Stimulated activated CD8-positive, alpha-beta memory T cell treated with anti-CD3 and anti-CD28 coated beads, Interleukin-4, amount 100 ng/mL, for 24 hours (primary cell): Measurements from ENCODE around the gene ELOVL1.
A peak's percentile ranks its signal among the peaks of the same experiment; 100 is the strongest.
"Not testable (repeated sequence)": the region's sequence is repeated elsewhere in the genome, so short reads cannot be mapped to it uniquely, and the experiment has no call there.

Source experiments
- DNase-seq: peaks from one replicate; pipeline ENCODE4 v3.0.0-alpha.2; 2020; ENCODE audit warnings: low read depth

The ELOVL1 gene

DNA sequence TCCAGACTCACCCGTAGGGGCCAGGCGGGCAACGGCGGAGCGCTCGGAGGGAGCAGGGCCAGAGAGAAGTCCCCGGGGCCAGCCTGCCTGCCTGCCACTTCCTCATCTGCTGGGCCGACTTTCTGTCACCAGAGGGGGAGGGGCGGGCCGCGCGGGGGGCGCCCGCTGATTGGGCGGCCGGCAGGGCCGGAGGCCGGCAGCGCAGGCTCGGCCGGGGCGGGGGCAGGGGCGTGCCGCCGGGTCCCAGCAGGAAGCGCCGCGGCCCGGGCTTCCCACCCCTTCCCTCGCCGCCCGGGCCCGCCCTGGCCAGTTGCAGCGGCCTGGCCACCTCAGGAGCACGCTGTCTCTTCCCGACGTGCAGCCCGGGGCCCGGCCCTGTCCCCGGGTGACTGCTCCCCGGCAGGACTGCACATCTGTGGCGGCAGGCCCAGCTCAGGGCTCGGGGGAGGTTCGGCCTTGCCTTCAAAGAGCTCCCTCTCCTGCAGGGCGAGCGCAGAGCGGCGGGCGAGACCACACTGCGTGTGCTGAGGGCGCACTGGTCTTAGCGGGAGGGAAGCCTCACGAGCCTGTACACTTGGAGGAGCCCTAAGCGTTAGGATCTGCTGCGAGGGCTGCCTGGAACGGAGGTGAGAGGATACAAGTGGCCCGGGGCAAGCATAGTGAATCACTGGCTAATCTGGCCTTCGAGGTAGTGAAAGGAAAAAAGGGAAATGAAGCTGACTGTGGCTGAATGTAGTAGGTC is at the start of gene ELOVL1:
Gene ELOVL1 (minus strand): TSS at position 108 of the 742 bp plus-strand sequence. CDS start 2,402 bp downstream, outside the sequence.
- peak; percentile 88 for DNase-seq

DNA sequence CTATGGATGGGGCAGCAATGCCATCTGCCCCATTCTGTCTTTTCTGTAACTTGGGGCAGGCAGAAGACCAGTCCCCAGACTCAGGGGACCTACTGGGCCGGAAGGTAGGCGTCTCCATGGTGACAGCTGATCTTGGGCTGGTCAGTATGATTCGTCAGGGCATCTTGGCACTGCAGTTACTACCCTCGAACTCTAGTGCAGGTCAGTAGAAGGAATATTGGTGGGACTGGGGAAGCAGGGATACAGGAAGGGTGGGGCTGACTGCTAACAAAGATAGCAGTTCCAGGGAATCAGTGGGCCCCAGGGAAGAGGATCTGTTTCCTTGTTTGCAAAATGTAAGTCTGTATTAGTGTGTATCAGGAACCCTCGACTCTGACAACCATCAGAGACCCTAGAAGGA is 48.1 kb upstream of the ELOVL1 start:
- no peak for DNase-seq

DNA sequence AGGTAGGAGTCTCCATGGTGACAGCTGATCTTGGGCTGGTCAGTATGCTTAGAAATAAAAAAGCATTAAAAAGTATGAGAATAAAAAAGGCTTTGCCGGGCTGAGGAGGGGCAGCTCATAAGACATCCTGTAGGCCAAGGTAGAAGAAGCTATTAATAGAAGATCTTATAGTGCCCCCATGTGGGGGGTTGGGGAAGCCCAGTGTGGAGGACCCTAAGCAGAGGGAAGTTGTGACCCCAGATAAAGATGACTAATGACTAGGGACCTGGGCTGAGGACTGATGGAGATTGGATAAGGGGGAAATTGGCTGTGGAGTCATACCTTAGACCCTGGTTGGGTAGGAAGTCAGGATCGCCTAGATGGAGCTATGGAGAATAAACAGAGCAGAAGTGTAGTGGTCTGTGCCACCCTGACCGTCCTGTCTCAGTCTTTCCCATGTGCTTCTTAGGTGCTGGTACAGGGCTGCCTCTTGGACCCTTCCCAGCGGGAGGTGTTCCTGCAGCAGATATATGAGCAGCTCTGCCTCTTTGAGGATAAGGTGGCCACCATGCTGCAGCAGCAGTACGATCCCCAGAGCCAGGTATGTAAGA is 46.9 kb upstream of the ELOVL1 start:
- DNase-seq, result peak; percentile 46

DNA sequence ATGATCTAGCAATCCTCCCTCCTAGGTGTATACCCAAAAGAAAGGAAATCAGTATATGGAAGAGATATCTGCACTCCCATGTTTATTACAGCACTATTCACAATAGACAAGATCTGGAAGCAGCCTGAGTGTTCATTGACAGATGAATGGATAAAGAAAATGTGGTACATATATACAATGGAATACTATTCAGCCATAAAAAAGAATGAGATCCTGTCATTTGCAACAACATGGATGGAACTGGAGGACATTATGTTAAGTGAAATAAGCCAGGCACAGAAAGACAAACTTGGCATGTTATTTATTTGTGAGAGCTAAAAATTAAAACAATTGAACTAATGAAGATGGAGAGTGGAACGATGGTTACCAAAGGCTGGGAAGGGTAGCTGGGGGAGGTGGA is 45.6 kb upstream of the ELOVL1 start:
- DNase-seq, result not testable (repeated sequence)

DNA sequence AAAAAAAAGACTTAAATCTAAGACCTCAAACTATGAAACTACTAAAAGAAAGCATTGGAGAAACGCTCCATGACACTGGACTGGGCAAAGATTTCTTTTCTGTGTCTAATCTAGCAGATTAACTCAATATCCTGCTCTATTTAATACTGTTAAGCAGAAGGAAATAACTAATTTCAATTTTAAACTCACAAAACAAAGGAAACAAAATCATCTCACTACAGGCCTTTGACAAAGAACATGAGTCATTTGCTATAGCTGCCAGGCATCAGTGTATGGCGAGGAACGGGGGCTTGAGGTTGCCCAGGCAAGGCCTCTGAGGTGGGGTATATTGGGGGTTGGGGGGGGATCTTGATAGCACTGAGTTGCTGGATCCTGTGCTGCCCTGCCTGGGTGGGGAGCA is 42.8 kb upstream of the ELOVL1 start:
- DNase-seq, result no peak

DNA sequence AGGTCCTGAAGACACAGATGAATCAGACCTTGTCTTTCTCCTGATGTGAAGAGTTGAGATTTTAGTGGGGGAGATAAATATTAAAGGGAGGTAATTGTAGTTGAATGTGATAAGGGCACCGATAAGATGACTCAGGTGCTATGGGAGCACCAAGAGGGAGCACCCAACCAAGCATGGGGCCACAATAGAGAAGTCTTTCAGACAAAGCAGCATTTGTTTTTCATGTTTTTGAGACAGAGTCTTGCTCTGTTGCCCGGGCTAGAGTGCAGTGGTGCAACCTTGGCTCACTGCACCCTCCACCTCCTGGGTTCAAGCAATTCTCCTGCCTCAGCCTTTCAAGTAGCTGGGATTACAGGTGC is 38.0 kb upstream of the ELOVL1 start:
- DNase-seq, result no peak

DNA sequence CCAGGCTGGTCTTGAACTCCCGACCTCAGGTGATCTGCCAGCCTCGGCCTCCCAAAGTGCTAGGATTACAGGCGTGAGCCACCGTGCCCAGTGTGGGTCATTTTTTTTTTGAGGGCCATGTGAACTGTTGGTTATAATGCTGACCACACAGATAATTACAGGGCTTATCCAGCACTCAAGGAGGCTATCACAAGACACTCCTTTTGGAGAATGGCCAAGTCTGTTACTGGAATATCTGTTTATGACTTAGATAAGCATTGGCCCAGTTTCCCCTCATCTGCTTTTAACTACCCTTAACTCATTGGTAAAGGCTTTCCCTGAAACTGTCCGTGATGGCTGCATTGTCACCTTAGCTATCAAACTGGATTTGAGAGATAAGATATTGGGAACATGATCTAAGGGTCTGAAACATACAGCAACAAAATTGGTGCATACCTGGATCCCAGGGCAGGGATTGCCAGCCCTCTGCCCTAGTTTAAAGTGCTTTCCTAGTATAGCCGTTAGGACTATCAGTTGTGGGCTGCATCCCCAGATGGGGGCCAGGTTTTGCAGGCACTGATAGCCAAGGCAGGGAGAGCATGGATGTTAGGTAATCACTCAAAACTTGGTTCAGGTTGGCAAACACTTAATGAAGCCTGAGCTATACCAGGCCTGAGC is 37.5 kb upstream of the ELOVL1 start:
- DNase-seq, result no peak

DNA sequence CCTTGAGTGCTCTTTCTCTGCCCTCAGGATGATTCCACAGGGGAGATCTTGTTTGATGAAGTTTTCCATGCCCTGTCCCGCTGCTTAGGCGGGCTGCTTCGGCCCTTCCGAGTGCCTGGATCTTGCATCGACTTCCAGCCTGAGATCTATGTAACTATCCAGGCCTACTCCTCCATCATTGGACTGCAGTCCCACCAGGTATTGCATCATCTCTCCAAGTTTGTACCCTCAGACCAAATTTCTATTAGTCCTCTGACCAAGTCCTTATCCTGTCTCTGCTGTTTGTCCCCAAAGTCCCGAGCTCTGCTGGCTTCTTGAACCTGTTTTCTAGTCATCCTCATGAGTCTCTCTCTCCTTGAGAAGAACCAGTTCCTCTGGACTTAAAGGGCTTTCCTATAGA is 36.5 kb upstream of the ELOVL1 start:
- DNase-seq, result no peak

DNA sequence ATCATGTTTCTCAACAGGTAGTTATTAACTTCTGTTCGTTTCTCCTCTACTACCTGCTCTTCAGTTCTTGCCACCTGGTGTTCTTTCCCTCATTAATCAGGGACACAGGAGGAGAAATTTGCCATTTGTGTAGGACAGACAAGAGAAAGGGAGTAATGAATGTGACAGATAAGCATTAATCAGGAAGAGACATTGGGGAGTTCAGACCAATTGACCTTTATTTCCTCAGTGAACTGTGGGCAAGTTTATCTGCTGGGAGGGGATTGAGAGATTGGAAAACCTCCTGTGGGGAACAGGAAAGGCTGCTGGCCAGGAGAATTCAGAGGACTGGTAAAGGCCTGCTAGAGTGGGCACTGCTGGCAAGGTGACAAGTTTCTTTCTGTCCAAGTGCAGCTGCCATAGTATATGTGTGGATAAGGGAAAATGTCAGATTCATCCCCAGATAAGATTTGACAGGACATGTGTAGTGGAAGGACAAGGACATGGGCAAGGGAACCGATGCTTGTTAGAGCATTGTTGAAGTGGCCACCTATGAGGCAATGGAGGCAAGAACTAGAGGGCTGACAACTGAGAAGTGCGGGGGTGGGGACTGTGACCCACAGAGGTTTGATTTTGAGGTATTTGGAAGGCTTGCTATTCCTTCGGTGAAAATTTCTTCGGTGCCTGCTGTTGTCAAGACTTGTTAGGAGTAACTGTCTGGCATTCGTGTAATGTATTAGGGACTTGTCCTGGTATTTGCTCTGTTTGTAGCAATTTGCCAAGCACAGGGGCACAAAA is 34.5 kb upstream of the ELOVL1 start:
- no peak for DNase-seq

DNA sequence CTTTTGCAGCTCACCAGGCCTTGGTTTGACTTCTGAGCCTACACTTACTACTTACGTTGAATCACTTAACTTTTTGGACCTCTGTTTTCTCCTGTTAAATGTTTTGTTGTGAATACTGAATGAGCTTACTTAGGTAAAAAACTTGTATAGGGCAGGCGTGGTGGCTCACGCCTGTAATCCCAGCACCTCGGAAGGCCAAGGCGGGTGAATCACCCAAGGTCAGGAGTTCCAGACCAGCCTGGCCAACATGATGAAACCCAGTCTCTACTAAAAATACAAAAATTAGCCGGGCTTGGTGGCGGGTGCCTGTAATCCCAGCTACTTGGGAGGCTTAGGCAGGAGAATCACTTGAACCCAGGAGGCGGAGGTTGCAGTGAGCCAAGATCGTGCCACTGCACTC is 32.6 kb upstream of the ELOVL1 start:
- DNase-seq, result not testable (repeated sequence)

DNA sequence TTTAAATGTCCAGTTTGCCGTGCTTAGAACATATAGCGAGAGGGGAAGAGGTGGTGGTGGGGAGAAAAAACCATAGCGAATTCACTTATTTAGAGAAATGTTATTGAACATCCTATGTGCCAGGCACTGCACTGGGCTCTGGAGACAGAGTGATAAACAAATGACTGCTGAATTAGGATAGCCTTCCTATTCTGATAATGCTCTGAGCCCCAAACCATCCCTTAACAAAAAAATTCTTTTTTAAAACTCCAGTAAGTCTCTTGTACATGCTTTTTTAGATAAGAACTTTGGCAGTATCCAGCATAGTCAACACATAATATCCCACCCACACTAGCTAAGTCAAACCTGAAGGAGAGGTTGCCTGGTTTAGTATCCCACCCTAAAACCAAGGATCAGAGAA is 30.4 kb upstream of the ELOVL1 start:
- no peak for DNase-seq

DNA sequence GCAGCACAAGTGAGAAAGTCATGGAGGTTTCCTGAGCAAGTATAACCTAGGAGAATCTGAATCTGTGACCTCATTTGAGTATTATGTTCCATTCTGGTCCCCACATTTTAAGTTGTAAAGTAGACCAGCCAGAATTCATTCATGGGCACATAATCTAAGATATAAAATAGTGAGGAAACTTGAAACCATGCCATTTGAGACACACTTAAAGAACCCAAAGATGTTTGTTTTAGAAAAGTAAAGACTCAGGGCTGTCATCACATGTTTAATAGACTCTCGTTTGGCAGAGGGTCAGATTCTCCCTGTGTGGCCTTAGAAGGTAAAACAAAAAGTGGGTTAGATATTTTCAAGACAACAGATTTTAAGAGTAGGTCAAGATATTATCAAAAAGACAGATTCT is 28.2 kb upstream of the ELOVL1 start:
- DNase-seq, result no peak

DNA sequence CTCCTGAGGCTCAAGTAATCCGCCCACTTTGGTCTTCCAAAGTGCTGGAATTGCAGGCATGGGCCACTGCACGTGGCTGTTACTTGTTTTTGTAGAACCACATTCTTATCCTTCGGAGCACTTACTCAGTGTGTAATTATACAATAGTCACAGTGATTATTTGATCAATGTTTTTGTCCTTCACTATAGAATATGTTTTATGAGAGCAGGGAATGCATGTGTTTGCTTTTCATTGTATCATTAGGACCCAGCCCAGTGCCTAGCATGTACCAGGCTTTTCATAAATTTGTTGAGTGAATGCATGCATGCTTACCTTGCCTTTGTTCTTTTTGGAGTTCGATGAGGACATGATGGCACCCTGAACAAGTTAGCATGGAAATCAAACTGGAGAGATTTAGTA is 27.7 kb upstream of the ELOVL1 start:
- no peak for DNase-seq

DNA sequence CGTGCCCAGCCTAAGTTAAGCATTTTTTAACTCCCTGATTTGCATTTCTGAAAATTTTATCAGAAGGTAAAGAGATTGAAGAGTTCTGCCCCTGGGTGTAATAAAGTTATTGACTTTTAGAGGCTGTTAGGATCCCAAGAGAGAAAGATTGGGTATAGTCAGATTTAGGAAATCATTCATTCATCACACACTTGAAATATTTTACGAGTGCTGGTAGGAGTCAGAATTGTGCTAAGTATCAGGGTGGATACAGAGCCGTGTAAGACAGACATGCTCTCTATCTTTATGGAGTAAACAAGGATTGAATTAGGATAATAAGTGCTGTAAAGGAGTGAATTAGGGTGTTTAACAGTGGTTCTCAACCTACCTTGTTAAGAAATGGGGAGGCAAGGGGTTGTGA is 24.9 kb upstream of the ELOVL1 start:
- DNase-seq, result no peak

DNA sequence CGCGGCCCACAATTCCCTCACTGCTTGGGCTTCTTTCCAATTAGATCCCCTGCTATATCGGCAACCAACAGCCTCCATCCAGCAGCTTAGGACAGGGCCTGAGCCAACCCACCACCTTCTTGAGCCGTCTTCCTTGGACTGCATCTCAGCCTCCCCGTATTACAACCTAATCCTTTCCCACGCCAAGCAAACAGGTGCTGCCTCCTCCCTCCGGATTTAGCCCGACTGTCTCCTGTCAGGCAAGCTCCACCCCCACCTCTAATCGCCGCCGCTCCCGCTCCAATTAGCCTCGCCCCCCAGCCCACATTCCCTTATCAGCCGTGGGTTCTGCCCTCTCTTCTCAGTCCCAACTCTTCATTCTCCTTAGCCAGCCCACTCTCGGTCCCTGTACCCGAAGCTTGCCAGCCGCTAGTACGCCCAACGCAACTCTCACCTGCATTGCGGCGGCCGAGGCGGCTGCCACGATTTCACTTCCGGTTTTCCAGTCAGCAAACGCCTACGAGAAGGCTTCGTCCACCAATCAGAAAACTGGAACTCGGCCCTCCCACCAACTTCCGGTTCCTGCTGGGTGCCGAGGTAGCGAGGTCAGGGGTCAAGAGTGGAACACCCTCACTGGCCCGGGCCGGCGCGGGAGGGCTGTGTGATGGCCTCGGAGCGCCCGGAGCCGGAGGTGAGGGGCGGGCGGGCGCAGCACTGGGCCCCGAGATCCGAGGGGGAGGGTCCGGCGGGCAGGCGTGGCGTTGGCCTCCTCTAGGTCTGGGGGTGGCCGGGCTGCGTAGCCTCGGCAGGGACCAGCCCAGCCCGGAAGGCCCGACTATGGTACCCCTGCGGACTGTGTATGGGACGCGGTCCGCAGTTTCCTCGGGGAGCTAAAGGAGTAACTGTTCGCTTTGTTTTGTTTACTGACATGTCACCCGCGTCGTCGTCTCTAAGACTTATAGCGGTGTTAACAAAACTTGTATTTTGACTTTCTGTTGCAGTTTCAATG is 21.8 kb upstream of the ELOVL1 start, which contains the start of the genes MED8 and SZT2:
Gene MED8 (minus strand): TSS at position 475 of the 988 bp plus-strand sequence. CDS start 36 bp downstream, at position 439.
Gene SZT2 (plus strand): TSS at position 574 of the 988 bp plus-strand sequence. CDS start 70 bp downstream, at position 644.
- DNase-seq, result peak; percentile 86

DNA sequence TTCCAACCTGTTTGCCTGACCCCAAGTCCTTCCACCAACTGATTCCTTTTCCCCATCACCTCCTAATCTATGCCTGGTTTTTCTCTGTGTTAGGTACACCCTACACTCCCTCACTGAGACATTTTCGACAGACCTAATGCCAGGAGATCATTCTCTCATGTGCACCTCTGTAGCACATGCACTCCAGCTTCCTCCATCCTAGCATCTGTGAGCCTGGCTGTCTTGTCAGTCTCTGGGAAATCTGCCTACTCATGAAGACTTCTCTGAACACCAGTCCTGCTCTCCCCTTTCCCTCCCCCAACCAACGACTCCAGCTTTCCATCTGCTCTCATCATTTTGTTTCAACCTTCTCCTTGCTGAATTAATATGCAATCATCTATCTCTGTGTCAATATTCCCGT is 20.8 kb upstream of the ELOVL1 start:
- no peak for DNase-seq

DNA sequence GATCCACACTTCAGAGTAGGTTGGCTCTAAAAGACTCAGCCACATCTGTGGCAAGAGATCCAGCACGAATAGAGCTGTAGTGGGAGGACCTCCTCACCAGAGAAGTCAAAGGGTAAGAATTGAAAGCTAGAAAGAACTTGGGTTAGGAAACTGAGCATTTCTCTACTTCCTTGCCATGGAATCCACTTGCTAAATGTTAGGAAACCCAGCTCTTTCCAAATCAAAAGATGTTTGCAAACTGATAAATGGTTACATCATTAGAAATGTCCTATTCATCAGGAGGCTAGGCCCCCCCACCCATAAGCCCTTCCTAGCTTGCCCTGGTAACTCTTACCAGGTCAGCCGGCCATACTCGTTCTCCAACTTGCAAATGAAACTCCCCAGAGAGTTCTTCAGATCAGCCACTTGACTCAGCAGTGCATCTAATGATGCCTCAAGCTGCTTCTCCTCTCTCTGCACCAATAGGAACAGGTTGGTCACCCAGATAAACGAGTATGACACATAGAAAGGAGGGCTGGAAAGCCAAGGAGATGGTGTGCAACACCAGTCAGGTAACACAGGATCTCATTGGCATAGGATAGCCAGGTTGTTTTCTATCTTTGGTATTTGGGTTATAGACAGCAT is 20.3 kb upstream of the ELOVL1 start:
- DNase-seq, result no peak

DNA sequence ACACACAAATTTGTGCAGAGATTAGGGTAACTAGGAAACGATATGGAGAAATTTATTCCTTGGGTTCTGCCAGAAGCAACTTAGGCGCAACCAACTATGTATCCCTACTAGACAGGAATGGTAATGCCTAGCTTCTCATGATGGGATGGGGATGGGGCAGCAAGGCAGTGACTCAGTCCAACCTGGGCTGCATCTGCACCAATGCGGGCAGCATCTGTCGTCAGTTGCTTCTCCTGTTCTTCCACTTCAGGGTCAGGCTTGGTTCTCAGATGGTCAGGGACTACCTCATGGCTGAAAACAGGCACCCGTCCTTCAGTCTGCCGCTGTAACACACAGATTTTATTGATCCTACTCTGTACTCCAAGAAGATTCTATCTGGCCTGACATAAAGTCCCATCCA is 18.9 kb upstream of the ELOVL1 start:
- DNase-seq, result no peak

DNA sequence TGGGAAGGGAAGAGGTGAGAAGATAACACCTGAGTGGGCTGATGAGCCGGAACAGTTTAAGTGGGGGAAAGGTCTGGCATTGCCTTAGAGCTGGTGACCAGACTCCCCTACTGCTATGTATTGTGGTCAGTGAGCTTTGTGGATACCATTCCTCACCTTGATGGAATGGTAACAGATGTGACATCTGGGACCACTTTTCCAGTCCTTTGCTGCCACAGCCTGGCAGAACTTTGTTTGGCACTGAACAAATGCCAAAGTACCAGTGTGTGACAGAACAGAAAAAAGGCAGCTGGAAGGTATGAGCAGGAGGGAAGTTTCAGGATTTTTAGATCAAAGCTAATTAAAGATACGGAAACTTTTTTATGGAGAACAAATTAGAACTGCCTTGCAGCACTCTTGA is 15.6 kb upstream of the ELOVL1 start:
- no peak for DNase-seq

DNA sequence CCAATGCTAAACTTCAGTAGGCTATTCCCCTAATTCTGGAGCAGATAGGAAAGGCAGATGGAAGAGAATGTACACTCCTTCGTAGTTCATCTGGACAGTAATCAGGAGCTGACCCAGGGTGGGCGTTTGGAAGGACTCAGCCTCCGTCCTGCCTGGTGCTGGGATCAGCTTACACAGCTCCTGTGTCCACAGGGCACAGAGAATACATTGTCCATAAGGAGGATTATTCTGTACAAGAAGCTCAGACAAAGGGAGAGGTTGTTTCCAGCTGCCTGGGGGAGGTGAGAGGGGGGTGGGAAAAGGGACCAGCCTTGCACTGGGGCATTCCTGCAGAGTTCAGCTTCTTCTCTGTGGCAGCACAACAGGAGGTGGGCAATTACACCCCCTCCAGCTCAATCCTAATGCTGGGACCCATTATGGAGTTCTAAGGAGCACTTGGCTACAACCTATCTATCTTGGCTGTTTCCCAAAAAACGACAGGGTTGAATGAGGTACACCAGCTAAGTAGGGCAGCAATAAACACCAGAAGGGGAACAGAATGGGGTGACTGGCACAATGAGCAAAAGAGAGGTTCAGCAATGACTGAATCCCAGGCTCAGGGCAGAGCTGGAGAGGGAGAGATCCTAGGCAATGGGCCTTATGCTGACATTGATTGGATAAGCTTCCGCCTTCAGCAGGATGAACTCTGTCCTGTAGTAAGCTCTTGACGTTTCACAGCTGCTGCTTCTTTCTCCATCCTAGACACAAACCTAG is 14.4 kb upstream of the ELOVL1 start:
- no peak for DNase-seq
